A549 (cell line): ENCODE results near the gene ADAP2. TPM values are rescaled to one million over a fixed set of nuclear protein-coding genes. Genes with fewer than 3 reads are reported as not detected.

Source experiments
- ATAC-seq, 2 experiments: fragments of 200-7000 bp in 1 of 2; fragments of >200 bp in 1 of 2; cut with Nextera tagmentation in 1 of 2; cut with Tn5 transposase in 1 of 2; 3 replicates each; pipeline versions ENCODE4 v1.8.0 to v1.9.1; 2018 to 2020; ENCODE audit warnings: mild to moderate bottlenecking in 1 of 2, moderate library complexity in 1 of 2
- CTCF ChIA-PET: fragments of 300-600 bp; sonication (Branson Sonifier 250); formaldehyde crosslinking; extraction: SDS; loops from one replicate; lab custom pipeline; 2021; ENCODE audit warnings: antibody characterized with exemption, inconsistent platforms; lab: Yijun Ruan, JAX
- POLR2A ChIA-PET: fragments of 350-600 bp; formaldehyde crosslinking; extraction: SDS; loops from one replicate; lab custom pipeline; 2021; ENCODE audit warnings: antibody characterized with exemption, inconsistent platforms; lab: Yijun Ruan, JAX
- DNase-seq, 2 experiments: peaks; one replicate each; pipeline versions ENCODE4 v3.0.0 to v3.0.0-alpha.2; 2011 to 2016; ENCODE audit warnings: low read depth in 1 of 2, low spot score in 1 of 2
- FAIRE-seq: peaks from 2 replicates; lab custom pipeline; 2011; peaks lifted over from hg19 to GRCh38; lab: Jason Lieb, UNC
- H3K27ac ChIP-seq, 2 experiments: fragments of >200 bp; sonication (Bioruptor Twin); formaldehyde crosslinking; 3 replicates each; pipeline ENCODE4 v1.5.1; 2016 to 2017
- H3K4me1 ChIP-seq: fragments of >200 bp; sonication (Bioruptor Twin); formaldehyde crosslinking; 3 replicates; pipeline ENCODE4 v1.6.1; 2016
- H3K4me2 ChIP-seq: fragments of >200 bp; sonication (Bioruptor Twin); formaldehyde crosslinking; 3 replicates; pipeline ENCODE4 v1.6.1; 2016
- H3K4me3 ChIP-seq: fragments of >200 bp; sonication (Bioruptor Twin); formaldehyde crosslinking; 3 replicates; pipeline ENCODE4 v1.5.1; 2016
- H3K9me3 ChIP-seq: fragments of >200 bp; sonication (Bioruptor Twin); formaldehyde crosslinking; 3 replicates; pipeline ENCODE4 v1.6.1; 2016
- ATOH8 ChIP-seq: fragments of 250-450 bp; sonication (Bioruptor Pico); IDR thresholded peaks from 2 replicates; pipeline ENCODE4 v1.5.0; 2020; ENCODE audit warnings: low read depth, mild to moderate bottlenecking, moderate library complexity
- CEBPB ChIP-seq, 2 experiments: fragments of >200 bp in 1 of 2; sonication (Bioruptor Twin) in 1 of 2; formaldehyde crosslinking in 1 of 2; IDR thresholded peaks; 2 replicates each; pipeline ENCODE4 v1.6.1; 2012 to 2016
- CHD4 ChIP-seq: fragments of 200-600 bp; sonication (generic); IDR thresholded peaks from 2 replicates; pipeline ENCODE4 v1.6.1; 2016; ENCODE audit warnings: antibody characterized with exemption, mild to moderate bottlenecking, borderline replicate concordance
- CTCF ChIP-seq: fragments of >200 bp; sonication (Bioruptor Twin); formaldehyde crosslinking; IDR thresholded peaks from 3 replicates; pipeline ENCODE4 v1.5.1; 2016
- EHF ChIP-seq: fragments of 250-450 bp; sonication (Bioruptor Pico); IDR thresholded peaks from 2 replicates; pipeline ENCODE4 v1.5.0; 2020; ENCODE audit warnings: mild to moderate bottlenecking
- HDAC2 ChIP-seq: fragments of 200-600 bp; sonication (generic); IDR thresholded peaks from 2 replicates; pipeline ENCODE4 v1.6.1; 2016
- MAFK ChIP-seq: fragments of 450-650 bp; IDR thresholded peaks from 2 replicates; pipeline ENCODE4 v1.6.1; 2014; ENCODE audit not compliant: partially characterized antibody
- NFE2L2 ChIP-seq: fragments of 150-350 bp; conservative IDR thresholded peaks from 2 replicates; pipeline ENCODE4 v1.6.1; 2014; ENCODE audit warnings: low read length
- NR3C1 ChIP-seq: fragments of >200 bp; sonication (Bioruptor Twin); formaldehyde crosslinking; IDR thresholded peaks from 3 replicates; pipeline ENCODE4 v1.6.1; 2017
- PBX3 ChIP-seq: IDR thresholded peaks from 2 replicates; pipeline ENCODE4 v1.6.1; 2012
- RAD21 ChIP-seq, 2 experiments: fragments of >200 bp in 1 of 2; sonication (Bioruptor Twin) in 1 of 2; formaldehyde crosslinking in 1 of 2; IDR thresholded peaks in 1 of 2; conservative IDR thresholded peaks in 1 of 2; 2 replicates in 1 of 2; 3 replicates in 1 of 2; pipeline ENCODE4 v1.6.1; 2012 to 2018; ENCODE audit warnings: inconsistent platforms in 1 of 2
- RCOR1 ChIP-seq: fragments of 150-350 bp; IDR thresholded peaks from 2 replicates; pipeline ENCODE4 v1.6.1; 2014; ENCODE audit warnings: antibody characterized with exemption, low read length, low read depth
- RFX5 ChIP-seq: fragments of 450-650 bp; IDR thresholded peaks from 2 replicates; pipeline ENCODE4 v1.7.1; 2014; ENCODE audit warnings: antibody characterized with exemption, mild to moderate bottlenecking, moderate library complexity
- SMC3 ChIP-seq: fragments of >200 bp; sonication (Bioruptor Twin); formaldehyde crosslinking; IDR thresholded peaks from 3 replicates; pipeline ENCODE4 v1.6.1; 2018; ENCODE audit warnings: inconsistent platforms
- TFCP2L1 ChIP-seq: fragments of 250-450 bp; sonication (Bioruptor Pico); IDR thresholded peaks from 2 replicates; pipeline ENCODE4 v1.5.0; 2021; ENCODE audit warnings: mild to moderate bottlenecking
- TP53 ChIP-seq: fragments of 250-450 bp; sonication (Bioruptor Pico); IDR thresholded peaks from 2 replicates; pipeline ENCODE4 v1.5.0; 2021; ENCODE audit warnings: mild to moderate bottlenecking, moderate library complexity
- WGBS: methylation state at CpG from one replicate; pipeline ENCODE4 v1.1.6; 2017; ENCODE audit errors: missing lambda C conversion rate; 5-methylcytosine and 5-hydroxymethylcytosine counted together
- polyA plus RNA-seq, 4 experiments: library from polyadenylated mRNA; depleted of rRNA in 3 of 4; stranded (reverse); fragments of >200 nt; fragmentation: RNase III in 1 of 4; extraction: RNeasy Plus Mini Kit Qiagen cat#74134 plus additional on column Dnase treatment in 1 of 4; gene quantifications; 2 replicates in 3 of 4; 3 replicates in 1 of 4; pipeline ENCODE4 v1.2.3, GENCODE V29; 2011 to 2017
- TF ChIP-seq, protein P1 (sequence below): IDR thresholded peaks from 2 replicates; pipeline ENCODE4 v1.6.1; 2012; ENCODE audit warnings: low read depth, borderline replicate concordance

Gene ADAP2
- polyA plus RNA-seq, 2 of the 4 experiments (the other 2 are of a cell fraction), result 3.9 to 4.5 TPM

GRCh38 chr17:30981531-30982519 lies 60.1 kb downstream of the ADAP2 start:
- FAIRE-seq (peak; percentile 7), DNase-seq (no peak)
- no peak overlapping the region for H3K4me2 ChIP-seq
- peaks cover 6% of the 10 kb centered on the region; the same call in 2 of the 3 replicates for H3K4me1 ChIP-seq
- ChIA-PET CTCF (interaction anchor here (1.5 kb wide), 1 partner anchor 11 kb away, joined by 3 read pairs; the partner anchor contains the start of gene RNF135), POLR2A (no interaction called here)
- no peaks in the 10 kb centered on the region for H3K9me3 ChIP-seq
- H3K4me3 ChIP-seq, result no peak overlapping the region
- TF ChIP-seq RAD21 (conservative IDR thresholded peaks at IDR 0.05 in 1 of 2, IDR thresholded peaks at IDR 0.05 in 1 of 2) (peak in 1 of 2 experiments; percentile 7; a peak in 1 of 5 replicates), CHD4 (no peak)
- TF ChIP-seq, all 56 proteins: peak for 1
- H3K27ac ChIP-seq, result no peak overlapping the region
- WGBS, result 72% methylated on average over 8 of the region's 8 CpGs
- ATAC-seq, result peak; percentile 70 to 80

DNA sequence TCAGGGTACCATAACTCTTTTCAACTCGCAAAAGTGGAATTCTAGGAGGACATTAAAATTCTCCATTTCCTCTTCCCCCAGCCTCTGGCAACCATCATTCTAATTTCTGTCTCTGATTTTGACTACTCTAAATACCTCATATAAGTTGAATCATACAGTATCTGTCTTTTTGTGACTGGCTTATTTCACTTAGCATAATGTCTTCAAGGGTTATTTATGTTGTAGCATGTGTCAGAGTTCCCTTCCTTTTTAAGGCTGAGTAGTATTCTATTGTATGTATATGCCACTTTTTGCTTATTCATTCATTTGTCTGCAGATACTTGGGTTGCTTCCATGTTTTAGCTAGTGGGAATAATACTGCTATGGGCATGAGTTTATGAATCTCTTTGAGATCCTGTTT lies 61.1 kb downstream of the ADAP2 start:
- Histone ChIP-seq H3K4me1 (peaks cover 6% of the 10 kb centered on the region; the same call in 2 of the 3 replicates), H3K27ac (no peak overlapping the region), H3K9me3 (no peaks in the 10 kb centered on the region), H3K4me2 (no peak overlapping the region), H3K4me3 (no peak overlapping the region)
- DNase-seq (no peak), ATAC-seq (no peak), FAIRE-seq (no peak)
- ChIA-PET CTCF (interaction anchor here (1.5 kb wide), 1 partner anchor 12 kb away, joined by 3 read pairs; the partner anchor contains the start of gene RNF135), POLR2A (interaction anchor here (0.6 to 1.5 kb wide), 2 partner anchors 12 kb away, joined by 4 to 9 read pairs; partner anchors contain the start of gene RNF135)
- no peak for TF ChIP-seq TFCP2L1 (CRISPR knock-in tag)
- WGBS, result 96% methylated on average over 1 of the region's 1 CpG

- WGBS, result 86% methylated on average over 3 of the region's 3 CpGs
- Histone ChIP-seq H3K4me2 (no peak overlapping the region), H3K27ac (no peak overlapping the region), H3K4me1 (no peaks in the 10 kb centered on the region), H3K9me3 (no peaks in the 10 kb centered on the region), H3K4me3 (no peak overlapping the region)
- FAIRE-seq (no peak), DNase-seq (no peak), ATAC-seq (no peak)
- TF ChIP-seq MAFK, result peak; percentile 88
- TF ChIP-seq ATOH8 (CRISPR knock-in tag), result no peak
- TF ChIP-seq CEBPB (IDR thresholded peaks at IDR 0.05), result no peak
- TF ChIP-seq, protein P1, sequence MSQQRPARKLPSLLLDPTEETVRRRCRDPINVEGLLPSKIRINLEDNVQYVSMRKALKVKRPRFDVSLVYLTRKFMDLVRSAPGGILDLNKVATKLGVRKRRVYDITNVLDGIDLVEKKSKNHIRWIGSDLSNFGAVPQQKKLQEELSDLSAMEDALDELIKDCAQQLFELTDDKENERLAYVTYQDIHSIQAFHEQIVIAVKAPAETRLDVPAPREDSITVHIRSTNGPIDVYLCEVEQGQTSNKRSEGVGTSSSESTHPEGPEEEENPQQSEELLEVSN, result no peak
- no peak for TF ChIP-seq EHF (CRISPR knock-in tag)
- ChIA-PET POLR2A (no interaction called here), CTCF (no interaction called here)
Measured at GRCh38 chr17:30990458-30990857, 68.7 kb downstream of the ADAP2 start.

GRCh38 chr17:30992551-30992950 lies 70.8 kb downstream of the ADAP2 start:
- ChIA-PET POLR2A (no interaction called here), CTCF (interaction anchor here (1.0 kb wide), 1 partner anchor 76 kb away, joined by 3 read pairs; no protein-coding TSS in a partner anchor)
- TF ChIP-seq TP53 (CRISPR knock-in tag) (no peak), CTCF (peak; percentile 14; the same call in 1 of the 3 replicates), RAD21 (conservative IDR thresholded peaks at IDR 0.05 in 1 of 2, IDR thresholded peaks at IDR 0.05 in 1 of 2) (0 out of 5 replicates have a peak, but pooled peaks of 1 of the 2 experiments have one; percentile 5), RFX5 (no peak), PBX3 (no peak), NFE2L2 (no peak), NR3C1 (no peak), RCOR1 (no peak), HDAC2 (no peak), SMC3 (no peak)
- Histone ChIP-seq H3K4me1 (no peaks in the 10 kb centered on the region), H3K4me2 (no peak overlapping the region), H3K27ac (no peak overlapping the region), H3K4me3 (no peak overlapping the region), H3K9me3 (no peaks in the 10 kb centered on the region)
- FAIRE-seq, result no peak
- no peak for DNase-seq
- ATAC-seq, result no peak
- 98% methylated on average over 3 of the region's 3 CpGs for WGBS
